GM23338 (cell line): ENCODE measurements around the gene PCTP. TPM values are rescaled to one million over a fixed set of nuclear protein-coding genes. Genes with fewer than 3 reads are reported as not detected.

Source experiments
- ATAC-seq: fragments of 200-7000 bp; cut with Tn5 transposase; 3 replicates; pipeline ENCODE4 v1.9.1; 2020
- DNase-seq: peaks from one replicate; pipeline ENCODE4 v3.0.0-alpha.2; 2015; ENCODE audit warnings: low spot score
- H2AFZ ChIP-seq: fragments of 200-600 bp; sonication (generic); 2 replicates; pipeline ENCODE4 v1.8.0; 2016; ENCODE audit warnings: antibody characterized with exemption, mild to moderate bottlenecking, moderate library complexity
- H3F3A ChIP-seq: fragments of 200-600 bp; sonication (generic); replicated peaks from 2 replicates; pipeline ENCODE4 v1.8.0; 2017; ENCODE audit warnings: antibody characterized with exemption, mixed run types, low read depth
- H3K27ac ChIP-seq: fragments of 200-600 bp; sonication (generic); 2 replicates; pipeline ENCODE4 v1.6.1; 2016; ENCODE audit warnings: low read depth
- H3K27me3 ChIP-seq: fragments of 200-600 bp; sonication (generic); 2 replicates; pipeline ENCODE4 v1.8.0; 2016; ENCODE audit warnings: mild to moderate bottlenecking, mixed run types, moderate library complexity; ENCODE audit not compliant: insufficient read depth
- H3K36me3 ChIP-seq: fragments of 200-600 bp; sonication (generic); 2 replicates; pipeline ENCODE4 v1.8.0; 2016; ENCODE audit warnings: mild to moderate bottlenecking; ENCODE audit not compliant: insufficient read depth
- H3K4me1 ChIP-seq: fragments of 200-600 bp; sonication (generic); 2 replicates; pipeline ENCODE4 v1.8.0; 2016; ENCODE audit warnings: mild to moderate bottlenecking, moderate library complexity; ENCODE audit not compliant: insufficient read depth
- H3K4me2 ChIP-seq: fragments of 200-600 bp; sonication (generic); 2 replicates; pipeline ENCODE4 v1.7.1; 2017; ENCODE audit warnings: mixed run types
- H3K4me3 ChIP-seq: fragments of 200-600 bp; sonication (generic); 2 replicates; pipeline ENCODE4 v1.6.1; 2016; ENCODE audit warnings: mixed run types
- H3K79me2 ChIP-seq: fragments of 200-600 bp; sonication (generic); replicated peaks from 2 replicates; pipeline ENCODE4 v1.8.0; 2017; ENCODE audit warnings: mild to moderate bottlenecking; ENCODE audit not compliant: insufficient read depth
- H3K9me2 ChIP-seq: fragments of 200-600 bp; sonication (generic); 2 replicates; pipeline ENCODE4 v1.8.0; 2017; ENCODE audit not compliant: insufficient read depth
- H4K20me1 ChIP-seq: fragments of 200-600 bp; sonication (generic); replicated peaks from 2 replicates; pipeline ENCODE4 v1.8.0; 2017; ENCODE audit warnings: mild to moderate bottlenecking; ENCODE audit not compliant: insufficient read depth
- H3K27ac Mint-ChIP-seq: 2 replicates; pipeline ENCODE4 v1.8.0; 2020; ENCODE audit warnings: inconsistent platforms, mild to moderate bottlenecking, moderate library complexity, mixed read lengths
- H3K27me3 Mint-ChIP-seq: 3 replicates; pipeline ENCODE4 v1.8.0; 2022; ENCODE audit warnings: low read depth, mild to moderate bottlenecking, moderate library complexity, mixed read lengths, inconsistent platforms; ENCODE audit not compliant: insufficient read depth, poor library complexity
- H3K36me3 Mint-ChIP-seq: 3 replicates; pipeline ENCODE4 v1.8.0; 2021; ENCODE audit warnings: low read depth, mild to moderate bottlenecking, inconsistent platforms, moderate library complexity, mixed read lengths
- H3K4me1 Mint-ChIP-seq: 3 replicates; pipeline ENCODE4 v1.8.0; 2020; ENCODE audit warnings: mild to moderate bottlenecking, inconsistent platforms, mixed read lengths
- H3K4me3 Mint-ChIP-seq: 3 replicates; pipeline ENCODE4 v1.8.0; 2021; ENCODE audit warnings: moderate library complexity, mild to moderate bottlenecking, inconsistent platforms, mixed read lengths
- H3K9me3 Mint-ChIP-seq: 3 replicates; pipeline ENCODE4 v1.8.0; 2020; ENCODE audit warnings: moderate library complexity, mild to moderate bottlenecking, inconsistent platforms, mixed read lengths
- CREB1 ChIP-seq: fragments of 250-450 bp; sonication (Bioruptor Pico); IDR thresholded peaks from 2 replicates; pipeline ENCODE4 v1.5.0; 2020; ENCODE audit warnings: low read depth, mild to moderate bottlenecking, moderate library complexity
- EZH2 ChIP-seq: fragments of 200-600 bp; sonication (generic); IDR thresholded peaks from one replicate; pipeline ENCODE4 v1.8.0; 2017; ENCODE audit warnings: antibody characterized with exemption, mild to moderate bottlenecking, low read depth; ENCODE audit not compliant: unreplicated experiment
- EZH2phosphoT487 ChIP-seq: fragments of 200-600 bp; sonication (generic); IDR thresholded peaks from one replicate; pipeline ENCODE4 v1.8.1; 2018; ENCODE audit warnings: antibody characterized with exemption; ENCODE audit not compliant: unreplicated experiment
- JUNB ChIP-seq: IDR thresholded peaks from one replicate; pipeline ENCODE4 v1.6.1; 2016; ENCODE audit warnings: antibody characterized with exemption; ENCODE audit not compliant: unreplicated experiment
- NANOG ChIP-seq: IDR thresholded peaks from 2 replicates; pipeline ENCODE4 v1.6.1; 2016; ENCODE audit warnings: antibody characterized with exemption, borderline replicate concordance
- STAT1 ChIP-seq: IDR thresholded peaks from one replicate; pipeline ENCODE4 v1.6.1; 2016; ENCODE audit warnings: antibody characterized with exemption; ENCODE audit not compliant: unreplicated experiment
- ZNF331 ChIP-seq: fragments of 250-450 bp; sonication (Bioruptor Pico); IDR thresholded peaks from 2 replicates; pipeline ENCODE4 v1.5.0; 2020; ENCODE audit warnings: low read depth, mild to moderate bottlenecking, moderate library complexity
- polyA plus RNA-seq: library from polyadenylated mRNA; unstranded; fragments of >200 nt; fragmentation: Nextera tagmentation; extraction: Ambion mirVana; gene quantifications from 2 replicates; pipeline ENCODE4 v1.2.1, GENCODE V29; 2016
- total RNA-seq: library from RNA; depleted of rRNA; stranded (reverse); fragments of >200 nt; shearing (Covaris generic); gene quantifications from 2 replicates; pipeline ENCODE4 v1.2.3, GENCODE V29; 2014
- TF ChIP-seq, protein P1 (sequence below): fragments of 250-450 bp; sonication (Bioruptor Pico); IDR thresholded peaks from 2 replicates; pipeline ENCODE4 v1.5.0; 2020; ENCODE audit warnings: mild to moderate bottlenecking, moderate library complexity
- TF ChIP-seq, protein P2 (sequence below): IDR thresholded peaks from 2 replicates; pipeline ENCODE4 v1.6.1; 2016; ENCODE audit warnings: antibody characterized with exemption
- TF ChIP-seq, protein P3 (sequence below): IDR thresholded peaks from one replicate; pipeline ENCODE4 v1.6.1; 2018; ENCODE audit warnings: antibody characterized with exemption; ENCODE audit not compliant: unreplicated experiment
- TF ChIP-seq, protein P4 (sequence below), 2 experiments: fragments of 200-600 bp in 1 of 2; sonication (generic) in 1 of 2; conservative IDR thresholded peaks; 2 replicates each; pipeline versions ENCODE4 v1.5.1 to v1.6.1; 2016 to 2017; ENCODE audit warnings: antibody characterized with exemption in 2 of 2, low read depth in 2 of 2, mild to moderate bottlenecking in 2 of 2, moderate library complexity in 1 of 2

PCTP gene
- total and polyA plus RNA-seq, 2 experiments from 2014 or later, result 6.4 to 12.3 TPM

DNA sequence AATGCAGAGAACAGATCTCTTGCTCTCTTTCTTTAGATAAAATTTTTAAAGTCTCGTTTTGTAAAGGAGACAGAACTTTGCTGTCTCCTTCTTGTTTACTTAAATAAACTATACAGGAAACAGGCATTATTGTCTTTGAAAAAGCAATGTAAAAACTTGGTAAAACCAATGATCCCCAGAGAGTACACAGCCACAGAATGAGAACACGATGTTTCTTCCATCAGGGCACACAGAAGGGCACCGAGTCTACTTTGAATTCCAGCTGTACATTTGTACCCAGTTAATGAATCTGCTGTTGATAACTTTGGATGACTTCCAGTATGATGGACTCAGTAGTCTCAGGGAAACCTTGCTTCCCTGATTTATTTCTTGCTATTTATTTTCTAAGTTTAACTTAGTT lies 20.0 kb upstream of the PCTP start (continued):
- TF ChIP-seq, protein P1, sequence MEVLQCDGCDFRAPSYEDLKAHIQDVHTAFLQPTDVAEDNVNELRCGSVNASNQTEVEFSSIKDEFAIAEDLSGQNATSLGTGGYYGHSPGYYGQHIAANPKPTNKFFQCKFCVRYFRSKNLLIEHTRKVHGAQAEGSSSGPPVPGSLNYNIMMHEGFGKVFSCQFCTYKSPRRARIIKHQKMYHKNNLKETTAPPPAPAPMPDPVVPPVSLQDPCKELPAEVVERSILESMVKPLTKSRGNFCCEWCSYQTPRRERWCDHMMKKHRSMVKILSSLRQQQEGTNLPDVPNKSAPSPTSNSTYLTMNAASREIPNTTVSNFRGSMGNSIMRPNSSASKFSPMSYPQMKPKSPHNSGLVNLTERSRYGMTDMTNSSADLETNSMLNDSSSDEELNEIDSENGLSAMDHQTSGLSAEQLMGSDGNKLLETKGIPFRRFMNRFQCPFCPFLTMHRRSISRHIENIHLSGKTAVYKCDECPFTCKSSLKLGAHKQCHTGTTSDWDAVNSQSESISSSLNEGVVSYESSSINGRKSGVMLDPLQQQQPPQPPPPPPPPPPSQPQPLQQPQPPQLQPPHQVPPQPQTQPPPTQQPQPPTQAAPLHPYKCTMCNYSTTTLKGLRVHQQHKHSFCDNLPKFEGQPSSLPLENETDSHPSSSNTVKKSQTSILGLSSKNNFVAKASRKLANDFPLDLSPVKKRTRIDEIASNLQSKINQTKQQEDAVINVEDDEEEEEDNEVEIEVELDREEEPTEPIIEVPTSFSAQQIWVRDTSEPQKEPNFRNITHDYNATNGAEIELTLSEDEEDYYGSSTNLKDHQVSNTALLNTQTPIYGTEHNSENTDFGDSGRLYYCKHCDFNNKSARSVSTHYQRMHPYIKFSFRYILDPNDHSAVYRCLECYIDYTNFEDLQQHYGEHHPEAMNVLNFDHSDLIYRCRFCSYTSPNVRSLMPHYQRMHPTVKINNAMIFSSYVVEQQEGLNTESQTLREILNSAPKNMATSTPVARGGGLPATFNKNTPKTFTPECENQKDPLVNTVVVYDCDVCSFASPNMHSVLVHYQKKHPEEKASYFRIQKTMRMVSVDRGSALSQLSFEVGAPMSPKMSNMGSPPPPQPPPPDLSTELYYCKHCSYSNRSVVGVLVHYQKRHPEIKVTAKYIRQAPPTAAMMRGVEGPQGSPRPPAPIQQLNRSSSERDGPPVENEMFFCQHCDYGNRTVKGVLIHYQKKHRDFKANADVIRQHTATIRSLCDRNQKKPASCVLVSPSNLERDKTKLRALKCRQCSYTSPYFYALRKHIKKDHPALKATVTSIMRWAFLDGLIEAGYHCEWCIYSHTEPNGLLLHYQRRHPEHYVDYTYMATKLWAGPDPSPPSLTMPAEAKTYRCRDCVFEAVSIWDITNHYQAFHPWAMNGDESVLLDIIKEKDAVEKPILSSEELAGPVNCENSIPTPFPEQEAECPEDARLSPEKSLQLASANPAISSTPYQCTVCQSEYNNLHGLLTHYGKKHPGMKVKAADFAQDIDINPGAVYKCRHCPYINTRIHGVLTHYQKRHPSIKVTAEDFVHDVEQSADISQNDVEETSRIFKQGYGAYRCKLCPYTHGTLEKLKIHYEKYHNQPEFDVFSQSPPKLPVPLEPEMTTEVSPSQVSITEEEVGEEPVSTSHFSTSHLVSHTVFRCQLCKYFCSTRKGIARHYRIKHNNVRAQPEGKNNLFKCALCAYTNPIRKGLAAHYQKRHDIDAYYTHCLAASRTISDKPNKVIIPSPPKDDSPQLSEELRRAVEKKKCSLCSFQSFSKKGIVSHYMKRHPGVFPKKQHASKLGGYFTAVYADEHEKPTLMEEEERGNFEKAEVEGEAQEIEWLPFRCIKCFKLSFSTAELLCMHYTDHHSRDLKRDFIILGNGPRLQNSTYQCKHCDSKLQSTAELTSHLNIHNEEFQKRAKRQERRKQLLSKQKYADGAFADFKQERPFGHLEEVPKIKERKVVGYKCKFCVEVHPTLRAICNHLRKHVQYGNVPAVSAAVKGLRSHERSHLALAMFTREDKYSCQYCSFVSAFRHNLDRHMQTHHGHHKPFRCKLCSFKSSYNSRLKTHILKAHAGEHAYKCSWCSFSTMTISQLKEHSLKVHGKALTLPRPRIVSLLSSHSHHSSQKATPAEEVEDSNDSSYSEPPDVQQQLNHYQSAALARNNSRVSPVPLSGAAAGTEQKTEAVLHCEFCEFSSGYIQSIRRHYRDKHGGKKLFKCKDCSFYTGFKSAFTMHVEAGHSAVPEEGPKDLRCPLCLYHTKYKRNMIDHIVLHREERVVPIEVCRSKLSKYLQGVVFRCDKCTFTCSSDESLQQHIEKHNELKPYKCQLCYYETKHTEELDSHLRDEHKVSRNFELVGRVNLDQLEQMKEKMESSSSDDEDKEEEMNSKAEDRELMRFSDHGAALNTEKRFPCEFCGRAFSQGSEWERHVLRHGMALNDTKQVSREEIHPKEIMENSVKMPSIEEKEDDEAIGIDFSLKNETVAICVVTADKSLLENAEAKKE, result no peak
- TF ChIP-seq, protein P2, sequence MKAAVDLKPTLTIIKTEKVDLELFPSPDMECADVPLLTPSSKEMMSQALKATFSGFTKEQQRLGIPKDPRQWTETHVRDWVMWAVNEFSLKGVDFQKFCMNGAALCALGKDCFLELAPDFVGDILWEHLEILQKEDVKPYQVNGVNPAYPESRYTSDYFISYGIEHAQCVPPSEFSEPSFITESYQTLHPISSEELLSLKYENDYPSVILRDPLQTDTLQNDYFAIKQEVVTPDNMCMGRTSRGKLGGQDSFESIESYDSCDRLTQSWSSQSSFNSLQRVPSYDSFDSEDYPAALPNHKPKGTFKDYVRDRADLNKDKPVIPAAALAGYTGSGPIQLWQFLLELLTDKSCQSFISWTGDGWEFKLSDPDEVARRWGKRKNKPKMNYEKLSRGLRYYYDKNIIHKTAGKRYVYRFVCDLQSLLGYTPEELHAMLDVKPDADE, result no peak
- TF ChIP-seq STAT1, result no peak
- TF ChIP-seq NANOG, result no peak
- TF ChIP-seq ZNF331, result no peak
- TF ChIP-seq CREB1, result no peak
- no peak for TF ChIP-seq EZH2
- TF ChIP-seq EZH2phosphoT487, result no peak

DNA sequence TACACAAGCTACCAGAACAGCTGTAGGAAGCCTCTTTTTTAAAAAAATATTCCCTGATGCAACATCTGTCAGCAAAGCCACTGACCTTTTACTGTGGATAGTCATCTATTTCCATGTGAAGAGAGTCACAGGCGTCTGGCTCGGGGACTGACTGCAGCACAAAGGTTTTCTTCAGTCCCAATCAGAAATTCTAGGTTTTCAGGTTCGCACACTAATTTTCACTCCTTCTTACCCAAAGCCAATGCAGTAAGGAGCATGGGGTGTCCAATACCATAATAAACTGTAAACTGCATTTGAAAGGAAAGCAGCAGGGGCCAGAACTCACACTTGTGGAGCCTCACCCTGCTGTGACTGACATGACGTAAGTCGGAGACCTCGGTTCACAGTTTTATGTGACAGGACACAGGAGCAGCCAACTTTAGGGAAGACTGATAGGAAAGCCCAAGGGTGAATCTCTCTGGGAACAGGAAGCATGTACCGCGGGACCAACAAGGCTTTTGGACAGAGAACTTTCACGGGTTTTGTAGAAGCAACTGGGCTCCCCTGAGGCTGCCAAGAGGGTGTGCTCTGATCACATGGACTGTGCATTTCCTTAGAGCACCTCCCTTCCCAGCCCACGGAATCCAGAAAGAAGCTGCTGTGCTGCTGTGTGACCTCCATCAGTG lies 19.1 kb upstream of the PCTP start:
- peaks cover 28% of the 10 kb centered on the region for H3K4me1 ChIP-seq
- H3K9me2 ChIP-seq, result no peaks in the 10 kb centered on the region
- Mint-ChIP-seq H3K4me3 (no peak overlapping the region), H3K4me1 (peaks cover 72% of the 10 kb centered on the region), H3K36me3 (no peaks in the 10 kb centered on the region), H3K27ac (peak overlapping the region; percentile 47; the same call in 1 of the 2 replicates), H3K27me3 (no peaks in the 10 kb centered on the region), H3K9me3 (no peaks in the 10 kb centered on the region)
- H2AFZ ChIP-seq, result peak overlapping the region; percentile 58
- DNase-seq (peak; percentile 16), ATAC-seq (peak; percentile 48)
- H3K27ac ChIP-seq, result no peak overlapping the region
- no peaks in the 10 kb centered on the region for H3K36me3 ChIP-seq
- H3K27me3 ChIP-seq, result no peaks in the 10 kb centered on the region
- no peaks in the 10 kb centered on the region for H3F3A ChIP-seq
- no peaks in the 10 kb centered on the region for H3K79me2 ChIP-seq
- H4K20me1 ChIP-seq, result no peaks in the 10 kb centered on the region
- peak overlapping the region; percentile 22 for H3K4me2 ChIP-seq
- H3K4me3 ChIP-seq, result no peak overlapping the region
- TF ChIP-seq EZH2phosphoT487 (no peak), NANOG (no peak), STAT1 (no peak), JUNB (no peak), CREB1 (no peak)
- TF ChIP-seq, protein P3, sequence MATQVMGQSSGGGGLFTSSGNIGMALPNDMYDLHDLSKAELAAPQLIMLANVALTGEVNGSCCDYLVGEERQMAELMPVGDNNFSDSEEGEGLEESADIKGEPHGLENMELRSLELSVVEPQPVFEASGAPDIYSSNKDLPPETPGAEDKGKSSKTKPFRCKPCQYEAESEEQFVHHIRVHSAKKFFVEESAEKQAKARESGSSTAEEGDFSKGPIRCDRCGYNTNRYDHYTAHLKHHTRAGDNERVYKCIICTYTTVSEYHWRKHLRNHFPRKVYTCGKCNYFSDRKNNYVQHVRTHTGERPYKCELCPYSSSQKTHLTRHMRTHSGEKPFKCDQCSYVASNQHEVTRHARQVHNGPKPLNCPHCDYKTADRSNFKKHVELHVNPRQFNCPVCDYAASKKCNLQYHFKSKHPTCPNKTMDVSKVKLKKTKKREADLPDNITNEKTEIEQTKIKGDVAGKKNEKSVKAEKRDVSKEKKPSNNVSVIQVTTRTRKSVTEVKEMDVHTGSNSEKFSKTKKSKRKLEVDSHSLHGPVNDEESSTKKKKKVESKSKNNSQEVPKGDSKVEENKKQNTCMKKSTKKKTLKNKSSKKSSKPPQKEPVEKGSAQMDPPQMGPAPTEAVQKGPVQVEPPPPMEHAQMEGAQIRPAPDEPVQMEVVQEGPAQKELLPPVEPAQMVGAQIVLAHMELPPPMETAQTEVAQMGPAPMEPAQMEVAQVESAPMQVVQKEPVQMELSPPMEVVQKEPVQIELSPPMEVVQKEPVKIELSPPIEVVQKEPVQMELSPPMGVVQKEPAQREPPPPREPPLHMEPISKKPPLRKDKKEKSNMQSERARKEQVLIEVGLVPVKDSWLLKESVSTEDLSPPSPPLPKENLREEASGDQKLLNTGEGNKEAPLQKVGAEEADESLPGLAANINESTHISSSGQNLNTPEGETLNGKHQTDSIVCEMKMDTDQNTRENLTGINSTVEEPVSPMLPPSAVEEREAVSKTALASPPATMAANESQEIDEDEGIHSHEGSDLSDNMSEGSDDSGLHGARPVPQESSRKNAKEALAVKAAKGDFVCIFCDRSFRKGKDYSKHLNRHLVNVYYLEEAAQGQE, result no peak
- TF ChIP-seq, protein P4, sequence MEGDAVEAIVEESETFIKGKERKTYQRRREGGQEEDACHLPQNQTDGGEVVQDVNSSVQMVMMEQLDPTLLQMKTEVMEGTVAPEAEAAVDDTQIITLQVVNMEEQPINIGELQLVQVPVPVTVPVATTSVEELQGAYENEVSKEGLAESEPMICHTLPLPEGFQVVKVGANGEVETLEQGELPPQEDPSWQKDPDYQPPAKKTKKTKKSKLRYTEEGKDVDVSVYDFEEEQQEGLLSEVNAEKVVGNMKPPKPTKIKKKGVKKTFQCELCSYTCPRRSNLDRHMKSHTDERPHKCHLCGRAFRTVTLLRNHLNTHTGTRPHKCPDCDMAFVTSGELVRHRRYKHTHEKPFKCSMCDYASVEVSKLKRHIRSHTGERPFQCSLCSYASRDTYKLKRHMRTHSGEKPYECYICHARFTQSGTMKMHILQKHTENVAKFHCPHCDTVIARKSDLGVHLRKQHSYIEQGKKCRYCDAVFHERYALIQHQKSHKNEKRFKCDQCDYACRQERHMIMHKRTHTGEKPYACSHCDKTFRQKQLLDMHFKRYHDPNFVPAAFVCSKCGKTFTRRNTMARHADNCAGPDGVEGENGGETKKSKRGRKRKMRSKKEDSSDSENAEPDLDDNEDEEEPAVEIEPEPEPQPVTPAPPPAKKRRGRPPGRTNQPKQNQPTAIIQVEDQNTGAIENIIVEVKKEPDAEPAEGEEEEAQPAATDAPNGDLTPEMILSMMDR (conservative IDR thresholded peaks at IDR 0.05; ENCODE audit: low read depth in 2 of 2), result no peak
